Measurements from ENCODE around the gene DKK3.
"Not testable (repeated sequence)": the region's sequence is repeated elsewhere in the genome, so short reads cannot be mapped to it uniquely, and the experiment has no call there.

DKK3 gene

DNA sequence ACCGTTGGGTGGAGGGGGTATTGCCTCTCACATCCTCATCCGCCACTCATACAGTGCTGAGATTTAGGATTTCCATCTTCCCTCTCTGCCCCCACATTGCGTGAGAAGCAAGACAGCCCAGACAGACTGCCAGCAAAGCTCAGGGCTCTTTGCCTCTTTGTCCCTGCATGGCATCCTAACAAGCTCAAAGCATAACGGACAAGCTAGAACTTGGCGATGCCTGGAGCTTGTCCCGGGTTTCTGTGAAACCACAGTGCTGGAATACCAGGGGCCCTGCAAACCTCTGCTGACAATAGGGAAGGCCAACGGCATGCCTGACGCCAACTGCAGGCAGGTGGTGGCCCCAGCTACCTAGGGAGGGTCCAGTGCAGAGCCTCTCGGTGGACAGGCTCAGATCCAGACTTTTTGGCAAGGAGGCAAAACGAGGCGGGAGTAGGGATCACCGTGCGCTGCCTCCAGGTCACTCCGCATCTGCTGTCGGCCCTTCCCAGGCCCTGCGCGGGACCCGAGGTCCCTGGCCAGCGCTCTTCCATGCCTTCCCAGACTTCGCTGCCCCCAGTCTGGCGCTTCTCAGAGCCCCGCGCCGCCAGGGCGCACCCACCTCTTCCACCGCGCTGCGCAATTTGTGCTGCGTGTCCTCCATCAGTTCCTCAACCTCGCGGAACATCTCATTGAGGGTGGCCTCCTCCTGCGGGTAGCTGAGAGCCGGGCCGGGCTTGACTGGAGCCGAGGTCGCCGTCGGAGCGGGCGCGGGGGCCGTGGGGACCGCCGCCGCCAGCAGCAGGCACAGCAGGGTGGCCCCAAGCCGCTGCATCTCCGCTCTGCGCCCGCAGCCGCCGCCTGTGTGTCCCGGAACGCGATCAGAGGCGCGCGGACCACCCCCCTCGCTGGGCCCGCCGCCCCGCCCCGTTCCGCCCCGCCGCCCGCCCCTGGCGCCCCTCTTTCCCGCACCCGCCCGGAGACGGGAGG is at the start of gene DKK3:
TSS of gene DKK3 (minus strand) at position 858 of the 969 bp plus-strand sequence. CDS start at position 814, 44 bp downstream.
- DNase-seq = no peak

DNA sequence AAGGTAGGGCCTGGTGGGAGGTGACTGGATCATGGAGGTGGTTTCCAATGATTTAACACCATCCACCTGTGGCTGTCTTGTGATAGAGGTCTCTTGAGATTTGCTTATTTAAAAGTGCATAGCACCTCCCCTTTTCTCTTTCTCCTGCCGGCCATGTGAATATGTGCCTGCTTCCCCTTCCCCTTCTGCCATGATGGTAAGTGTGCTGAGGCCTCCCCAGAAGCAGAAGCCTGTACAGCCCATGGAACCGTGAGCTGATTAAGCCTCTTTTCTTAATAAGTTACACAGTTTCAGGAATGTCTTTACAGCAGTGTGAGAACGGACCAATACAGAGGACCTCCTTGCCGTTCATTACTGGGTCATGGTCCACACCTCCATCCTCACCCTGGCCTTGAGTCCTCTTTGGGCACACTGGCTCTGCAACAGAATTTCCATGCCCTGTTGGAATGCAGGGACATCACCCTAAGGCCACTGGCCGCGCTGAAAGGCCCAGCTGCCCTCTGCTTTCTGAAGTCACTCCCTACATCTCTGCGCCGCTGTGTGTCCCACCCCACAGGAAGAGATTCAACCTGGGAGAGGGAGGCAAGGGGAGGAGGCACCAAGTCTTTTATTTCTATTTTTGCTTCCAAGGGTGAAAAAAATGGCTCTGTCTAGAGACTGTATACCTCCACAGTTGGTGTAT is 49.0 kb upstream of the DKK3 start:
- no peak for DNase-seq

DNA sequence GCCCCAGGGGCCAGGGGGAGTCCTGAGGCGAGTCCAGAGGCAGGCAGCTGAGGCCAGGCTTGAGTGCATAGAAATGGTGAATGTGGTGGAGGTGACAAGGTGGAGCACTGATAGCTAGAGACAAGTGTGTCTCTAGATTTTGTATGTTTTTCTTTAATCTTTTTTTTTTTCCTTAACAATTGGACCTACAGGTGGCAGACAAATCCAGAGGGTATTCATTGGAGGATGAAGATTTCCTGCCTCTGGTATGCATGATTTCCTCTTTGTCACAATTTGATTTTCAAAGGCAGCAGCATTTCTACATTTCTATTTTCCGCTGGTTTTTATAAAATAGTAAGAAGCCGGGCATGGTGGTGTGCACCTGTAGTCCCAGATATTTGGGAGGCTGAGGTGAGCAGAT is 47.7 kb upstream of the DKK3 start:
- DNase-seq = peak in 1 of 2 experiments; percentile 1

DNA sequence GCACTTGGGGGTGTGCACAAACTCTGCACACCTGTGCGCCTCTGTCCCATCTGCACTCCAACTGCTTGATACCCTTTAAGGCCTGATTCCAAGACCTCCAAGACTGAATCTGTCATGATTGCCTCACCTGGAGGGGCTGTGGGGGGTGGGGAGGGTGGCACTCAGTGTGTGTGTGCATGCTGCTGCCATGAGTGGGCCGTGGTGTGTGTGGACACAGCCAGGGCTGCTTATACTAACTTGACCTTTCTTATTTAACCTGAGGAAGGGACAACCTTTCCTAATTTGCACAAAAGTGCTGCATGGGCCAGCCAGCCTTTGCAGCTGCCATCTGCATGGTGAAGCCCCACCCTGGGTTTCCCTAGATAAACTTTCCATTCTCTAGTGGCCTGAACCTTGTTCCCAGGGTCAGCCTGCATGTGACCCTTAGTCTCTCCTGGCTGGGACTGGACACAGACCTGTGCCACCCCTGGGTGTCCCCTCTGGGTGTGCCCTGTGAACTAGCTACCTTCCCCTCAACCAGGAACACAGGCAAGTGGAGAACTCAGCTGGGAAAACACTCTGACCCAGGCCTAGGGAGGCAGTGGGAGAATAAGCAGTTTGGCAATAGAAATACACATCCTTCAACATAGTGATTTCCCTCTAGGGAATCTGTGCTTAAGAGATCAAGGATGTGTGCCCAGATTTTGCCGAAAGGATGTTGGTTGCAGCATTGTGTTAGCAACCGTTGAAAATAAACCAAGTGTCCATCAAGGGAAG is 45.4 kb upstream of the DKK3 start:
- peak in 1 of 2 experiments; percentile 12 for DNase-seq

DNA sequence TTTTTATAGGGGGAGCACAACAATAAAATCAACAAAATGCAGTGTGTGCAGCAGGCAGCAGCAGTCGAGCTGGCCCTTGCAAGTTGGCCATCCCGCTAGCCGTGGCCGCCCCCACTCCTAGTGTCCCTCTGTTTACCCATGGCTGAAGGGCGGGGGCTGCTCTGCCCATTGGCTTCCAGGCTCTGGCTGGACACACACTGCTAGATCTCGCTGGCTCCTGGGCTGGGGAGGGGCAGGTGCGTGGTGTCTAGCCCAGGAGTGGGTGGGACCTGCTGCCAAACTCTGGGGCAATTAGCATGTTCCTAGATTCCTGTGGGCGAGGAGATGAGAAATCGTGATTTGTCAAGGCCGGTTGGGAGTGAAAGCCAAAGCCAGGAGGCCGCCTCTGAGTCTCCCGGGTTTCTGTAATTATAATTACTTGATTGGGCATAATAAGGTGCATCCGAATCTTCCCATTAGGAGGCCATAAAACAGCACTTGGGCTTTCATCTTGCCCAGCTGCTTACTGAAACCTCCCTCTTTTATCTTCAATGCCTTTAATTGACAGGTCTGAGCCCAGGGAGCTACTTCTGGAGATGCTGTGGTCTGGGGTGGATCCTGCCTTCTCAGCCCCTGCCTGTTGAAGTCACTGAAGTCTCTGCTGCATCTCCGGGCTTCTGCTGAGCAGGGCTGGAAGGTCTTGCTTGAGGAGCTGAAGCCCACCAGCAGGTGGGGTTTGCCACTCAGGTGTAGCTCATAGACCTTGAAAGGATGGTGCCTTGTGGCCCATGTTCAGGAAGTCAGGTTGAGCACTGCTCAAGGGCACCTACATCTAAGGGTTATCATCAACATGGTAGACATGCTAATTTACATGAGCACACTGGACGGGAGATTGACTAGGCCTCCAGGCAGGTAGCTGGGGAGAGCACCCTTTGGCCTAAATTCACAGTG is 44.5 kb upstream of the DKK3 start:
- peak in 1 of 2 experiments; percentile 44 for DNase-seq

DNA sequence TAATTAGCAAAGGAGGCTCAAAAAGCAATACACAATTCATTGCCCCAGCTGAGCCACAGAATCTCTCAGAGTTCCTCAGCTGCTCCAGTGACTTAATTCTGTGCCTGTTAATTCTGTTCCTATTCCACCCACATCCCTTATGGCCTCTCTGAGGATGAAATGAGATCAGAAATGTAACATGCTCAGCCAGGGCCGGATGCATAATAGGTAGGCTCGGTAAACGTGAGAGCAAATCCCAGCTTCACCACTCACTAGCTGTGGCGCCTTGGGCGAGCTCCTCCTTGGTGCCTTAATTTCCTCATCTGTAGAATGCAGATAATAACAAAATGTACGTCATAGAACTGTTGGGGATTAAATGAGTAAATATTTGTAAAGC is 42.8 kb upstream of the DKK3 start:
- DNase-seq = no peak

DNA sequence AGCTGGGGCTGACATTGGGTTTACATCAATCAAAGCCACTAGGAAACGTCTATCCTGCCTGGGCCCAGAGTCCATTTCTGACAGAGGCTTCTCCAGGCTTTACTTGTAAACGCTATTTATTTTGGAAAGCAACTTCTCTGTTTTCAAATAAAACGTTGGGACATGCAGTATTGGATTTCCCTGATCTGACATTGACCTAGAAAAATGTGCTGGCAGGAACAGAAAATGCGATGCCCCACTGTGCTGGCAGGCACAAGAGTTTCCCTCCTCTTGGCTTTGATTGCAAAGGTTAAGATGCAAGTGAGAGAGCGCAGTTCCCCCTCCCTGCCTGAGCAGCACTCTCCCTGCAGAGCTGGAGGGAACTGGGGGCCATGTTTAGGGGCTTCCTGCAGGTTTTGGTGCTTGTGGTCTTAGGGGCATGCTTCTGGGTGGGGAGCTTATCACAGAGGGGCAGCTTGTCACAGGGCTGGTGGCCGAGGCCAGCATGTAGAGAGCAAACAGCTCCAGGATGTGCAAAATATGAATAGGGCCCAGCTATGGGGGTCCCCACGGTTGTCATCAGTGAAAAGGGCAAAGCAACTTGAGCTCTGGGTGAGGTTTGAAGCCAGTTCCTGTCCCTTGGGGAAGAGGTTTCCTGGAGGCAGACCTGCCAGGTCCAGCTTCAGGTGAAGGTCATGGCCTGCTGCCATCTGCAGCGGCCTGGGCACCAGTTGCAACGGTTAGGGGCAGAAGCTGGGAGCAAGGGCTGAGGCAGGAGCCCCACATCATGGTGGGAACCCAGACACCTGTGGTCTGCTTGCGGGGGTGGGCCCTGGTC is 42.3 kb upstream of the DKK3 start:
- no peak for DNase-seq

DNA sequence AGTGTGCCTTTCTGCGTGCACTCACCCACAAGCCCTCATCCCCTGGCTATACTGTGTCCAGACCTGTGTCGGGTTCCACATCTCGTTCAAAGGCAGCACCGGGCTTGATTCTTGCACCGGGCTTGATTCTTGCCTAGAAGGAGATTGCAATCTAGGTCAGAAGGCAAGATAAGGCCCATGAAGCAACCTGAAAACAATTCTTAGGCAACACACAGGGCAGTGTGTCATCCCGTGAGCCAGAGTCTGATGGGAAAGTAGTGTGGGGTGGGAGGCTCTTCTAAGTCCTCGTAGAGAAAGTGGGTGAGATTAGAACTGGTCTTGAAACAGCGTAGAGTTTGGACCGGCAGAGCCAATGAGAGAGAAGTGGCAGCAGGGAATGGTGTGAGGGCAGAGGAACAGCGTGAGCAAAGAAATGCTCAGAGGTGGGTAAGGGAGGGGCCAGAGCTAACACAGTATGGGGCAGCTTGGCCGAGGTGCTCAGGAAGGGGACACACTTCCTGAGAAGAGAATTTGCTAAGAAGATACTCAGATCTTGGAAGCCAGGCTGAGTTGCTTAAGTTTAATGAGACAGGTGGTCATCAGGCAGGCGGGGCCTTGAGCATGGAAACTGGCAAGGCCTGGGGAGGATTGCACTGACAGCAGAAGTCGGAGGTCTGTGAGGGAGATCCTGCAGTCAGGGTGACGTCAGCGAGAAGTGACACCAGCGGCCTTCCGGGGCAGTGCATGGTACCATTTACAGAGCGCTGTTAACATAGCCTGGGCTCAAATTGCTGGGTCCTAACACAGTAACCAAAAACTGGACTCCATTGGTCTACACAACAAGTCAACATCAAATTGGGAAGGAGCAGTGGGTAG is 40.7 kb upstream of the DKK3 start:
- no peak for DNase-seq

DNA sequence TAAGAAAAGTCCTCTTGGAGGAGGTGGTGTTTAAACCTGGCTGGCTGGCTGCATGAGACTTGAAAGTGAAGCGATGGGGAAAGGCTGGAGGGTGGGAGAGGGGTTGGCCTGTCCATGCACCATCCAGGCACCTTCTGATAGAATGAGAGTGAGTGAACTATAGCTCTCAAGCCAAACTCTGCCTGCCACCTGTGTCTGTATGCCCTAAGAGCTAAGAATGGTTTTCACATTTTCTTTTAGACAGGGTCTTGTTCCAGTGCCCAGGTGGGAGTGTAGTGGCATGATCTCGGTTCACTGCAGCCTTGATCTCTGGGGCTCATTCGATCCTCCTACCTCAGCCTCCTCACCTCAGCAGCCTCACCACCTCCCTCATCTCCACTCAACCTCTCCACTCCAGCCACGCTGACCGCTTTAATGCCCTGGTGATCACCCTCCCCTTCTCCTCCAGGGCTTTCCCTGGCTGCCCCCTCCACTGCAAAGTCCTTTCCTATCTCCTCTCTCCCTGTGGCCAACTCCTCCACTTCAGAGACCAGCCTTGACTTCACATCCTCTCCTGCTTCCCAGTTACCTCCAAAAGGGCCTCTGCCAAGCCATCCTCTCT is 38.3 kb upstream of the DKK3 start:
- DNase-seq = no peak

DNA sequence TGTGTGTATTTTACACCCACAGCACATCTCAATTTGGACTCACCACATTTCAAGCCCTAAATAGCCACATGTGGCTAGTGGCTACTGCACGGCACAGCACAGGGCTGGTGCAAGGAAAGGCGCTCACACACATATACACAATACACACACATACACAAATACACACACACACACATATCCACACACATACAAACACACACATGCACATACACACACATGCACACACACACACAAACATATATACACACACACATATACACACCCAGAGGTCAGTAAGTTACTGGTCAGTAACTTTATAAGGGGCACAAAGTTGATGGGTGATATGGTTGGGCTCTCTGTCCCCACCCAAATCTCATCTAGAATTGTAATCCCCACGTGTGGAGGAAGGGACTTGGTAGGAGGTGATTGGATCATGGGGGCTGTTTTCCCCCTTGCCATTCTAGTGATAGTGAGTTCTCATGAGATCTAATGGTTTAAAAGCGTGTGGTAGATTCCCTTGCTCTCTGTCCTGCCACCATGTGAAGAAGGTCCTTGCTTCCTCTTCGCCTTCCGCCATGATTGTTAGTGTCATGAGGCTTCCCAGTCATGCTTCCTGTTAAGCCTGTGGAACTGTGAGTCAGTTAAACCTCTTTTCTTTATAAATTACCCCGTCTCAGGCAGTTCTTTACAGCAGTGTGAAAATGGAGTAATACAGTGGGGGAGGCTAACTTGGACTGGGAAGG is 37.6 kb upstream of the DKK3 start:
- no peak for DNase-seq

DNA sequence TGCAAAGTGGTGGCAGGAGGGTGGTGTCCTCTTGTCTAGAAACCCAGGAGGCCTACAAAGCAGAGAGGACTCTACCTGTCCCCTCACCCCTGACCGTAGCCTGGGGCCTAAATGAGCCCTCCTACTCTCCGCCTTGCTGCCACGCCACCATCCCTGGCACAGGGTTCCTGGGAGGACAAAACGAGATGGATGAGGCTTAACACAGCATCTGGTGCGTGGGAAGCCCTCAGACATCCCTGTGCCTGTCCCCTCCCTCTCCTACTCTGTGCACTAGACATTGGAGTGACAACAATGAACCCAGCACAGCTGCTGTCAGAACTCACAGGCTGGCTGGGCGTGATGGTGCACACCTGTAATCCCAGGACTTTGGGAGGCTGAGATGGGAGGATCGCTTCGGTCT is 36.4 kb upstream of the DKK3 start:
- DNase-seq = no peak

DNA sequence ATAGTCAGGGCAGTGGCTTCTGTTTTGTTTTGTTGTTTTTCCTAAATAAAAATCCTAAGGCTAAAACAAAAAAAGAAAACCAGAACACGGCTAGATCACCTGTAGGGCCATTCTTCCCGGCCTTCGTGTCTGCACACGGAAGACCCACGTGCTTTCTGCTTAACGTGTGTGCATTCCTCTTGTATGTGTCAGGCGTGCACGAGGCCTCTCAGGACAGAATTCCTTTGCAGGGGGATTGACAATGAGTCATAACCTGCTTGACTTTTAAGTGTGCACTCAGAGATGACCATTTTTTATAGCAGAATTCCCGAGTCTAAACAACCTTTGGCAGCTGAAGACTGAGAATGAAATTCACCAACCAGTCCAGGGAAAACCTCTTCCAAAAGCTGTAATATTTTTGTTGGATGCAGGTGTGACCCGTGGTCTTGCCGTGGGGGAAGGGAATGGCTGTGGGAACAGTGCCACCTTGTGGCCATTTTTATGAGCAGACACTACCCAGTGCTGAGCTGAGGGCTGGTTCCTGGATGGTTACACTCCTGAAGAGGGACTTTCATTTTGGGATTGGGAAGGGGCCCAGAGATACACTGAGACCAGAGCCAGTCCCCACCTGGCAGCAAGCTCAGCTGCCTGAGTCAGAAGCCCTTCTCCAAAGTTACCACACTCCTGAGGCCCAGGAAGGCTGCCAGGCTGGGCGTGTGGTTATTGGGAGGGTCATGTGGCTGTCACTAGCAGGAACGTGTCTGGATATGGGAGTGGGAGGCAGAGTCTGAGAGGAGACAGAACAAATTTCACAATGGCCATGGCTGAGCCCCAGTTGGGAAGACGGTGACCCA is 35.7 kb upstream of the DKK3 start:
- peak; percentile 71 to 79 for DNase-seq

DNA sequence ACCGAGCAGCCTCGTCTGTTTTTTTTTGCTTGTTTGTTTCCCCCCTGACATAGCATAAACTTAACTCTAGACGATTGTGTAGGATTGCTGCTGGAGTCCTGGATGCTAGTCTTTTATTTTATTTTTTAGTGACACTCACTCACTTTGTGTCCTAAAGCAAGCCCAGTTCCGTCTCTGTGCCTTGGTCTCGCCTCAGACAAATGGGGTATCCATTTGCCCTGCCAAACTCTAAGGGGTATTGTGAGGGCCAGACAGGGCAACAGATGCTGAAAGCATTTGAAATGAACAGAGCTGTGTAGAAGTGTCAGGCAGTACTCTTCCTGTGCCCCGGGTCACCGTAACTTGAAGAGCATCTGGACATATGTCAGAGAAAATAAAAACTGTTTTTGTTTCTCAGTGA is 34.8 kb upstream of the DKK3 start:
- DNase-seq = no peak

DNA sequence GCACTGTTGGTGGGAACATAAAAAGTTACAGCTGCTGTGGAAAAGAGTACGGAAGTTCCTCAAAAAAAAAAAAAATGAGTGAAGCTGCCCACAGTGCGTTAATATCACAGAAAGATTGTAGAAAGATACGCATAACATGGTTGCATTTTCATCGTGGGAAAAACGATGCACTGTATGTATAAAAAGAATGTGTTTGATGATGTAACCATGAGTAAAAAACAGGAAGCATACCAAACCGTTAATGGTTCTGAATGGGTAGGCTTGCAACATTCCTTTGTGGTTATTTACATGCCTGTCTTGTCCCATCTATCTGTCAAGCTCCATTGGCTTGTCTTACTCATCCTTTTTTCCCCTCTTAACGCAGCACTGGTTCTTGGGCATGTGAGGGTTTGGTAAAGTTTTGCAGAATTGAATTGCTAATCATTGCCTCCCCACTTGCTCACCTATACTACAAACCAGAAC is 33.8 kb upstream of the DKK3 start:
- DNase-seq = no peak

DNA sequence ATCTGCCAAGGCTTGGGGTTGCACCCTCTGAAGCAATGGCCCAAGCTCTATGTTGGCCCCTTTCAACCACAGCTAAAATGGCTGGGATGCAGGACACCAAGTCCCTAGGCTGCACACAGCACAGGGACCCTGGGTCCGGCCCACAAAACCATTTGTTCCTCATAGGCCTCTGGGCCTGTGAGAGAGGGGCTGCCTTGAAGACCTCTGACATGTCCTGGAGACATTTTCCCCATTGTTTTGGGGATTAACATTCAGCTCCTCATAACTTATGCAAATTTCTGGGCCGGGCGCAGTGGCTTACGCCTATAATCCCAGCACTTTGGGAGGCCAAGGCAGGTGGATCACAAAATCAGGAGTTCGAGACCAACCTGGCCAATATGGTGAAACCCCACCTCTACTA is 32.3 kb upstream of the DKK3 start:
- not testable (repeated sequence) for DNase-seq

DNA sequence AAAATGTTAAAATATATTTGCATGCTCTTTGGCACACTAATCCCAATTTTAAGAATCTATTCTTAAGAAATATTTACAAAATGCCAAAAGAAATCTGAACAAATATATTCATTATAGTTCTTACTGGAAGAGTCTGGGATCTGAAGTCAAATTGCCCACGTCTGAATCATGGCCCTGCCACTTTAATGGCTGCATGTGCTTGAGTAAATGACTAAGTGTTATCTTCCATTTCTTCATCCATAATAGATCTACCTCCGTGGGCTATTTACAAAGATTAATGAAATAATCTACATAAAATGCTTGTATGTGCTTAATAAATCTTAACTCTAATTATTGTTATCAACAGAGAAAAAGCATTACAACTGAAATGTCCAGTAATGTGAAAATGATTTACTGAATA is 24.5 kb upstream of the DKK3 start:
- no peak for DNase-seq

DNA sequence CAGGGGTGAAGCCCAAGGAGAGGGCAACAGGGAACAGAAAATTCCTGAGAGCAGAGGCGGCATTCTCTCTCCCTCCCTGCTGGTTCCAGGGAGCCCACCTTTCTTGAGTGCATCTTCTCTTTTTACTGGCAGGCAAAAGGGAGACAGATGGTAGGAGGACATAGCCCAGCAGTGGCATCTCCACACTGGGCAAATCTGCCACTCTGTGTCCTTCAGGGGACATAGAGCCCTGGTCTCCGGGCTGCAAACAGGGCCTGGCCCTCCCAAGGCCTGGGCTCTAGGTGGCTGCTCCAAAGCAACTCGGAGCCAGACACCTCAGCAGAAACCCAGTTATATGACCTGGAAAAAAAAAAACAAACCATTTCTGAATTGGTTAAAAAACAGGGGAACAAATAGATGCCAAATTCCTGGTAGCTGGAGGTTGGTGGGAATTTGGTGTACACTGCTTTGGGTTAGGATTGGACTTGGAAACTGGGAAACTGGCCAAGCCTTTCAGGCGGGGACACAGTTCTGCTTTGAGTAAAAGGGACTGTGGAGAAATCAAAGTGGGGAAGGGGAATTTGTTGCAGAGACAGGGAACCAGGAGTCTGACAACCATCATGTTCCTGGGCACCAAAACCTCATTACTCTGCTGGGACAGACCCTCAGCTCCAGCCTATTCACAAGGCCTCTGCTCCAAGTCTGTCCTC is 23.6 kb upstream of the DKK3 start:
- no peak for DNase-seq
